NCI-H146 treated with DMSO at 0.1 percent for 48 hours (cell line): ENCODE measurements around the gene MYO7B.
A peak's percentile ranks its signal among the peaks of the same experiment; 100 is the strongest.

Source experiments
- DNase-seq: peaks from one replicate; lab custom pipeline; 2025; ENCODE audit not compliant: unreplicated experiment; lab: John Stamatoyannopoulos, UW

The MYO7B gene

GRCh38 chr2:127535422-127535901 is at the start of gene MYO7B:
MYO7B (plus strand) TSS chr2:127535683; CDS start chr2:127559723, 24,040 bp downstream.
- DNase-seq: peak; percentile 94

- no peak for DNase-seq
Measured at GRCh38 chr2:127485694-127486071, 49.8 kb upstream of the MYO7B start.

- no peak for DNase-seq
Measured at GRCh38 chr2:127486247-127487058, 49.0 kb upstream of the MYO7B start.

- no peak for DNase-seq
Measured at GRCh38 chr2:127490283-127490682, 45.2 kb upstream of the MYO7B start.

- no peak for DNase-seq
Measured at GRCh38 chr2:127498386-127498785, 37.1 kb upstream of the MYO7B start.

- no peak for DNase-seq
Measured at GRCh38 chr2:127503491-127503890, 32.0 kb upstream of the MYO7B start.

GRCh38 chr2:127504552-127505430 is 30.7 kb upstream of the MYO7B start:
- DNase-seq: no peak

- DNase-seq: no peak
Measured at GRCh38 chr2:127506510-127506909, 29.0 kb upstream of the MYO7B start.

- no peak for DNase-seq
Measured at GRCh38 chr2:127508023-127508630, 27.4 kb upstream of the MYO7B start.

- no peak for DNase-seq
Measured at GRCh38 chr2:127508631-127509034, 26.9 kb upstream of the MYO7B start.

GRCh38 chr2:127510073-127510472 is 25.4 kb upstream of the MYO7B start:
- no peak for DNase-seq

GRCh38 chr2:127511090-127511695 is 24.3 kb upstream of the MYO7B start:
- no peak for DNase-seq

GRCh38 chr2:127511917-127512316 is 23.6 kb upstream of the MYO7B start:
- no peak for DNase-seq

GRCh38 chr2:127512362-127512761 is 23.1 kb upstream of the MYO7B start:
- no peak for DNase-seq

- no peak for DNase-seq
Measured at GRCh38 chr2:127514076-127514475, 21.4 kb upstream of the MYO7B start.

GRCh38 chr2:127514485-127514884 is 21.0 kb upstream of the MYO7B start:
- no peak for DNase-seq

GRCh38 chr2:127515383-127515915 is 20.0 kb upstream of the MYO7B start:
- DNase-seq: no peak

GRCh38 chr2:127516041-127516762 is 19.3 kb upstream of the MYO7B start:
- no peak for DNase-seq

- no peak for DNase-seq
Measured at GRCh38 chr2:127517465-127517864, 18.0 kb upstream of the MYO7B start.

GRCh38 chr2:127520424-127520823 is 15.1 kb upstream of the MYO7B start:
- no peak for DNase-seq
